HG02798 (cell line): ENCODE measurements around the gene TP53.
"Not testable (repeated sequence)": the region's sequence is repeated elsewhere in the genome, so short reads cannot be mapped to it uniquely, and the experiment has no call there.

Experiments used
- ATAC-seq: cut with Tn5 transposase; IDR thresholded peaks from one replicate; pipeline ENCODE4 v1.9.1; 2021; ENCODE audit warnings: mild to moderate bottlenecking; ENCODE audit not compliant: unreplicated experiment, poor library complexity

Gene TP53

DNA sequence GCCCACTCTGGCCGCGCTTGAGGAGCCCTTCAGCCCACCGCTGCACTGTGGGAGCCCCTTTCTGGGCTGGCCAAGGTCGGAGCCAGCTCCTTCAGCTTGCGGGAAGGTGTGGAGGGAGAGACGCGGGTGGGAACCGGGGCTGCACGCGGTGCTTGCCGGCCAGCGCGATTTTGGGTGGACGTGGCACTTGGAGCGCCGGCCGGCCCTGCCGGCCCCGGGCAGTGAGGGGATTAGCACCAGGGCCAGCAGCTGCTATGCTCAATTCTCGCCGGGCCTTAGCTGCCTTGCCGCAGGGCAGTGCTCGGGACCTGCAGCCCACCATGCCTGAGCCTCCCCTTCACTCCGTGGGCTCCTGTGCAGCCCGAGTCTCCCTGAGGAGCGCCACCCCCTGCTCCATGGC lies 46.5 kb downstream of the TP53 start:
- no peak for ATAC-seq

DNA sequence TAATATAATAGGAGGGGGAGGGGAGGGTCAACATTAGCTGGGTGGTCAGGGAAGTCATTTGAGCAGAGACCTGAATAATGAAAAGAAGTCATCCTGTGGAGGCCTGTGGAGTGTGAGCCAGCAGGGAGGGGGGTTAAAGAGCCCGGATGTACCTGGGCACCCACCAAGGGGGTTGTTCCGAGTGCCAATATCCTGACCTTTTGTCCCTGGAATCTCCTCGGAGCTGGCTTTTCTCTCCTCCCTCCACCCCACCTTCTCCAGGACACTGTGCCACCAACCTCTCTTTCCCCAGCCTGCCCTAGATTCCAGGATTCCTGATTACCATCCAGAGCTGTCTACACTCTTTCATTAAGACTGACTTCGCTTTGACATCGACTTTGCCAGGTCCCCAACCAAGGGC lies 51.1 kb downstream of the TP53 start:
- ATAC-seq, result no peak

DNA sequence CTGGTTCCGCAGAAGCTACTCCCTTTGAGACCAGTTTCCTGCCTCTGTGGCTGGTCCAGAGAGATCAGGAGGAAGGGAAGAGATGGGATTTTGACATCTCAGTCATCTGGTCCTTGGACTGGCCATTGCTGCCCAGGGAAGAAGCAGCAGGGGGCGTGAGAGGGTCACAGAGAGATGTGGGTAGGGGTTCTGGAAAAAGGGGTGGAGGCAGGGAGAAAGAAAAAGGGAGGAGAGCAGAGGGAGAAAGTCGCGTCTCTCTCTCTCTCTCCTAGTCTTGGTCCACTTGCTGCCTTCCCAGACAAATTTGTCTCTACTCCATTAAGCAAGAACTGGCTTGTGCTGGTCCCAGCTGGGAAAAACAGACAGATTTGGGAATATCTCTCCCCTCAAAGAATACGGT lies 52.9 kb downstream of the TP53 start:
- ATAC-seq, result no peak

DNA sequence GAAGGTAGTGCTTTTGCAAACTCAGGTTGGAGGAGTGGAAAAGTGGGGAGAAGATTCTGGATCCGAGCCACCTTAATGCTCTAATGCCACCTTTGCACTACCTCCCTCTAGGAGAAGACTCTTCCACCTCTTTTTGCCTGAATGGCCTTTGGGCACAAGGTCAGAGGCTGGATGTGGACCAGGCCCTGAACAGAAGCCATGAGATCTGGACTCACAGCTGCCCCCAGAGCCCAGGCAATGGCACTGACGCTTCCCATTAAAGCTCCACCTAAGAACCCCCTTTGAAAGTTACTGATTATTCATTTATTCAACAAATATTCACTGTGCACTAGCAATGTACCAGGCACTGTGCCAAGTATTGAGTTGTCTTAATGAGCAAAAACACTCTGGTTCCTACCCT lies 54.2 kb downstream of the TP53 start:
- no peak for ATAC-seq

DNA sequence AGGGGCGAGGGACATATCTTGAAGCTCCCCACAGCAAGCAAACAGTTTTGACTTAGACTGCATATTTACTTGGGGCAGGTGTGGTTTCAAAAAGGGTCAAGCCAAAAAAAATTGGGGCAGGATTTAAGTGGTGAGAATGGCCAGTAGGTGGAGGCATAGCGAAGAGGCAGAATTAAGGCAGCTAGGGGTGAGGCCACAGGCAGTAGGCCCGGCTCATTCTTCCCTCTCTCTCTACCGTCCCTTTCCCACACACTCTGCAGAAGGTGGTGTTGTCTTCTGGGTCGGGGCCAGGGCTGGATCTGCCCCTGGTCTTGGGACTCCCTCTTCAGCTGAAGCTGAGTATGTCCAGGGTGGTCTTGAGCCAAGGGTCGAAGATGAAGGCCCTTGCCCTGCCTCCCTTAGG lies 54.8 kb downstream of the TP53 start:
- no peak for ATAC-seq

DNA sequence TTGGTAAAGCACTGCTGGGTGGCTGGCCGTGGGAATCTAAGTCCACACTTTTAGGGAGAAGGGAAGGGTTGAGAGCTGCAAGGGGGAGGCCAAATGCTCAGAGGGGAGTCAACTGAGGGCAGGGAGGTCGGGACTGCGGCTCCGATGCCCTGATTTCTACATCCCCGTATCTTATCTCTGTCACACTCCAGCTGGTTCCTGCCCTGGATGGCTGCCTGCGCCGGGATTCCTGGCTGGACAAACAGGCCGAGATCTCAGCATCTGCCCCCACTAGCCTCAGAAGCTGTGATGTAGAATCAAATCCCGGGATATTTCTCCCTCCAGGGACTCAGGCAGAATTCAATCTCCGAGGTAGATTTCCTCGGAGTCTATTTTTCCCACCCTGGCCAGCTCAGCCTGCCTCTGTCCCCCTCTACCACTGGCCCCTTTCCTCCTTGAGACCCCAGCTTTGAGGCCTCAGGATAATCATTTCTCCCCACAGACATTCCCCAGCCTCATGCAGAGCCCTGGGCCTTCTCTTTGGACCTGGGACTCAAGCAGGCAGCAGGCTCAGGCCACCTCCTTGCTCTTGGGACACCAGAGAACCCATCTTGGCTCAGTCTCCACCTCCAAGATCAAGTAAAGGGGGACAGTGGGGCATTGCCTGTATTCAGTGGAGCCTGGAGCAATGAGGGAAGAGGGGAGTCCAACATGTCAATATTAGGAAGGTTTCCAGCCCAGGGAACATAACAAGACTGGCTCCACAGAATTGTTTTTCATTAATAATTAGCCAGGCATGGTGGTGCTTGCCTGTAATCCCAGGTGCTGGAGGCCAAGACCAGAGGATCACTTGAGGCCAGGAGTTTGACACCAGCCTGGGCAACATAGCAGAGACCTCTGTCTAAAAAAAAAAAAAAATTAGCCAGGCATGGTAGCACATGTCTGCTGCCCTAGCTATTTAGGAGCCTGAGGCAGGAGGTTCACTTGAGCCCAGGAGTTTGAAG lies 55.6 kb downstream of the TP53 start:
- ATAC-seq, result no peak

DNA sequence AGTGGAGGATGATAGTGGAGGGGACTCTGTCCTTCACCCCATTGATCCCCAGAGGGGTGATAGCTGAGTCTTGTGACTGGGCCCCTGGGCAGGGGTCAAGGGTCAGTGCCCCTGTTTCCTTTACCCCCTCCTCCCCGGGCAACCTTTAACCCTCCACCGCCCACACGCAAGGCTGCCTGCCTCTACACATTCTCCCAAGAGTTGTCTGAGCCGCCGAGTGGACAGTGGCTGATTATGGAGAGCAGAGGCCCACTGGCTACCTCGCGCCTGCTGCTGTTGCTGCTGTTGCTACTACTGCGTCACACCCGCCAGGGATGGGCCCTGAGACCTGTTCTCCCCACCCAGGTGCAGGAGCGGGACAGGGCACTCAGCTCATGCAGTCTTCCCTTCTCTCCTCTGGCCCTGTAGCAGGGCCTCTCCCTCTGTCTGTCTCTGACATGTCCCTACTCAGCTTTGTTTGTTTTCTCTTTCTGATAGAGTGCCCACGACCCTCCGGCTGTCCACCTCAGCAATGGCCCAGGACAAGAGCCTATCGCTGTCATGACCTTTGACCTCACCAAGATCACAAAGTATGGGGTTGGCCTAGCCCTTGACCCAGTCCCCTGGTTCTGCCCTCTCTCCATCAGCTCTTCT lies 57.2 kb downstream of the TP53 start, which contains the start of gene SHBG:
Gene SHBG, plus strand, starts transcription at position 197 of the 633 bp plus-strand sequence. Its CDS starts 38 bp downstream, at position 235.
- no peak for ATAC-seq

DNA sequence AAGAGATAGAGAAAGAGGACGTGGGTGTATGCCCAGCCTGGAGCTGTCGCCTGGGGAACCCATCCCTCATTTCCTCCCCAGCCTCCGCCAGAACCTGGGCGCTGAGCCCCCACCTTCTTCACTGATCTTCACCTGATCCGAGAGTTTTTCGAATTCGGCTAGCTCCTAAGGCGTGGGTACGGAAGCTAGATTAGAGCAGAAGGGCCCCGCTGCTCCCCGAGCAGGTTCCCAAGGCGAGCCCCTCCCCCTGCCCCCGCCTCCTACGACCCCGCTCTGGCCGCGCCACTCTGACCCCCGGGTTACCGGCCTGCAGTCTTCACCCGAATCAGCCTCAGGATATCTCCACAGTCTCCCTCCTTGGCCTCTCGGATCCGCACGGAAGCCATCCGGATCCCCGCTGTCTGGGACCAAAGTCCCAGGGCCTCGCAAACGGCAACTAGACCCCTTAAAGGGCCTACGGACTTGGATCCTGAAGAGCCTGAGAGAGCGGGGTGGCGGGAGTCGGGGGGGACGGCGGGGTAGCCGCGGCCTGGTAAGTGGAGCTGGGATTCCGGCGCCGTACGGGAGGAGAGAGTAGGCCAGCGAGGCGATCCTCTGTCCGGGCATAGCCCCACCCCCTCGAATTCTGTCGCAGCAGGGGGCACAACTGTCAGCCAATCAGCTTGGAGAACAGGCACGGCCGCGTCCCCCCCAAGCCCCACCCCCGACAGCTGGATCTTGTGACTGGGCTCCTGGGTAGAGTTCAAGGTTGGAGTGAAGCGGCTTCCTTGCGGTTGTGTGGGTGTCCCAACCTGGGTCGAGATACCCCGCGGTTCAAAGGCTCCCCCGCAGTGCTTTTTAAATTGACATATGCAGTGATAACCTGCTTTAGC lies 59.8 kb downstream of the TP53 start, which contains the start of gene SAT2:
Gene SAT2, minus strand, starts transcription at position 572 of the 872 bp plus-strand sequence. Its CDS starts 186 bp downstream, at position 386.
- peak; percentile 90 for ATAC-seq

DNA sequence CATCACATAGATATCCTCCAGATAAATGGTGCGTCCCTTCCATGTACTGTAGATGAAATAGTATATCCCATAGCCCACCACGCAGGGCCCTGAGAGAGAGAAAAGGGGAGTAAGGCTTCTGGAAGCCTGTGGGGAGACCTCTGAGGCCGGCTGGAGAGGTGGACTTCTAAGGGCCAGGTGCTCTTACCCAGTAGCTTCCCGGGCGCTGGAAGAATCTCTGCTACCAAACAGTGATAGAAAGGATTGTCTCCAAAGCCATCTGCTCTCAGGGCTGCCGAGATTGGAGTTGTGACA lies 60.4 kb downstream of the TP53 start:
- no peak for ATAC-seq

DNA sequence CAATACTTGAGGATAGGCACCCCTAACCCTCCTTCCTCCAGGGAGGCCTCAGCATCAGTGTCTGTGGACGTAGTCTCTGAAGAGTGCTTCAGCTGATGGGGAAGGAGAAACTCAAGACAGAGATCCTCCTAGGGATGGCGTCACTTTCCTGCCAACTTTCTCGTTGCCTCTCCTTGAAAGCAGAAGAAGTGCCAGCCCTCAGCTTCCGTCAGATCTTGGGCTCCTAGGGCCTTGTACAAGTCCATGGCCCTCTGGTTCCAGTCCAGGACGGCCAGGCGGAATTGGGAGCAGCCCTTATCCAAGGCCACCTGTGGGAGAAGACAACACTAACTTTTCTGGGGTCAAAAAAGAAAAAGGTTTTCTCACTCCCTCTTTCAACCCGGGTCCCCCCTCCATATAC lies 61.0 kb downstream of the TP53 start:
- ATAC-seq, result no peak

DNA sequence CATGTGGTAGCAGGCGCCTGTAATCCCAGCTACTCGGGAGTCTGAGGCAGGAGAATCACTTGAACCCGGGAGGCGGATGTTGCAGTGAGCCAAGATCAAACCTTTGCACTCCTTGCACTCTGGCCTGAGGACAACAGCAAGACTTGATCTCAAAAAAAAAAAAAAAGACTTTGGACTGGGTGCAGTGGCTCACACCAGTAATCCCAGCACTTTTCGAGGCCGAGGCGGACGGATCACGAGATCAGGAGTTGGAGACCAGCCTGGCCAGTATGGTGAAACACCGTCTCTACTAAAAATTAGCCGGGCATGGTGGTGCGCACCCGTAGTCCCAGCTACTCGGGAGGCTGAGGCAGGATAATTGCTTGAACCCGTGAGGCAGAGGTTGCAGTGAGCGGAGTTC lies 61.5 kb downstream of the TP53 start:
- not testable (repeated sequence) for ATAC-seq

DNA sequence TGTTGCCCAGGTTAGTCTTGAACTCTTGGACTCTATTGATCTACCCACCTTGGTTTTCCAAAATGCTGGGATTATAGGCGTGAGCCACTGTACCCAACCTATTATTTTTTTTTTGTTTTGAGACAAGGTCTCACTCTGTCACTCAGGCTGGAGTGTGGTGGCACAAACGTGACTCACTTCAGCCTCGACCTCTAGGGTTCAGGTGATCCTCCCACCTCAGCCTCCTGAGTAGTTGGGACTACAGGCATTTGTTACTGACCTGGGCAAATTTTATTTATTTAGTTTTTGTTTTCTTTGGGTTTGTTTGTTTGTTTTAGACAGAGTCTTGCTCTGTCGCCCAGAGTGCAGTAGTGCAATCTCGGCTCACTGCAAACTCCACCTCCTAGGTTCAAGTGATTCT lies 63.6 kb downstream of the TP53 start:
- no peak for ATAC-seq

DNA sequence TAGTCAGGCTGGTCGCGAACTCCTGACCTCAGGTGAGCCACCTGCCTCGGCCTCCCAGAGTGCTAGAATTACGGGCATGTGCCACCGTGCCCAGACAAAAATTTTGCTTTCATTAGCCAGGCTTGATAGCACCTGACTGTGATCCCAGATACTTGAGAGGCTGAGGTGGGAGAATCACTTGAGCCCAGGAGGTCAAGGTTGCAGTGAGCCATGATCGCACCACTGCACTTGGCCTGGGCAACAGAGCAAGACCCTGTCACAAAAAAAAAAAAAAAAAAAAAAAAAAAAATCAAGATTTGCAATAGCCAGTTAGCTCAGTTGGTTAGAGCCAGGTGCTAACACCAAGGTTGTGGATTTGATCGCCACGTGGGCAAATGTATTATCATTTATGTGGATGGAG lies 66.5 kb downstream of the TP53 start:
- ATAC-seq, result no peak

DNA sequence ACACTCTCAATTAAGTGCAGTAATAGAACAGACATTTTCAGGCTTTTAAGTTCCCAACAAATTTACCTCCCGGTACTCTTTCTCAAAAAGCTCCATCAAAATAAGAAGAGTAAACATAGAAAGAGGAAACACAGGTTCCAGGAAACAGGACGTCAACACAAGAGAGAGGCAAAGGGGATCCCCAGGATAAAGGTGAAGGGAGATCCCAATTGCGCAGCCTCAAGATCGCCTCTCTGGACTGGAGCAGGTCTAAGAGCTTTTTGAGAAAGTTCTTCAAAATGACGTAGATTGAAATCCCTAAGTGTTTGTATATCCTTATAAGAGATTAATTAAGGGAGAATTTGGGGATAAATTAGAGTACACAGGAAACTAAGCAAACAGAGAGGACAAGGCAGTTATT lies 68.7 kb downstream of the TP53 start:
- ATAC-seq, result no peak
